A673 (cell line): Measurements from ENCODE around the gene ZFAND4.

Source experiments
- EZH2 ChIP-seq: fragments of 200-600 bp; sonication (generic); IDR thresholded peaks from 2 replicates; pipeline ENCODE4 v1.6.1; 2017; ENCODE audit warnings: borderline replicate concordance, low read depth, mild to moderate bottlenecking, mixed read lengths, antibody characterized with exemption, low read length; ENCODE audit not compliant: poor library complexity, severe bottlenecking
- TF ChIP-seq, protein P1 (sequence below): fragments of 300-800, 200-600 bp; sonication (generic); conservative IDR thresholded peaks from 2 replicates; pipeline ENCODE4 v1.5.1; 2017; ENCODE audit warnings: low read depth, mild to moderate bottlenecking, antibody characterized with exemption, low read length, moderate library complexity, mixed read lengths

DNA sequence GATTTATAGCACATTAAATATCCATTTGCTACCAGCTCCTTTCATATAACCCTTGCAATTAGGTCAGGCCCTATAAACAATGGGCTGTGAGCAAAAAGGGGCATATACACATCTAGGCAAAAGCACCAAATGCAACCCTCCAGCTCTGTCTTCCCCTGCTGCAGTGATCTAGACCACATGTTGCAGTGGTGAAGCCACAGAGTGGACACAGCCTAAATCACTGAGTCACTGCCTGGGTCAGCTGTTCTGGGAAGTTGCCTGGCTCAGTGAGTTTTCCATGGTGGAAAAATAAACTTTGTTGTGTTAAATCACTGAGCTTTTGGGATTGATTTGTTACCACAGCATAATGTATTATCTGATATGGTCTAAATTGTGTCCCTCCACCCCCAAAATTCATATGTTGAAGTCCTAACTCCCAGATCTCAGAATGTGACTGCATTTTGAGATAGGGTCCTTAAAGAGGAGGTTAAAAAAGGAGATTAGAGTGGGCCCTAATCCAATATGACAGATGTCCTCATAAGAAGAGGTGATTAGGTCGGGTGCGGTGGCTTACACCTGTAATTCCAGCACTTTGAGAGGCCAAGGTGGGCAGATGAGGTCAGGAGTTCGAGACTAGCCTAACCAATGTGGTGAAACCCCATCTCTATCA, 70.4 kb downstream of the ZFAND4 start:
- TF ChIP-seq, protein P1, sequence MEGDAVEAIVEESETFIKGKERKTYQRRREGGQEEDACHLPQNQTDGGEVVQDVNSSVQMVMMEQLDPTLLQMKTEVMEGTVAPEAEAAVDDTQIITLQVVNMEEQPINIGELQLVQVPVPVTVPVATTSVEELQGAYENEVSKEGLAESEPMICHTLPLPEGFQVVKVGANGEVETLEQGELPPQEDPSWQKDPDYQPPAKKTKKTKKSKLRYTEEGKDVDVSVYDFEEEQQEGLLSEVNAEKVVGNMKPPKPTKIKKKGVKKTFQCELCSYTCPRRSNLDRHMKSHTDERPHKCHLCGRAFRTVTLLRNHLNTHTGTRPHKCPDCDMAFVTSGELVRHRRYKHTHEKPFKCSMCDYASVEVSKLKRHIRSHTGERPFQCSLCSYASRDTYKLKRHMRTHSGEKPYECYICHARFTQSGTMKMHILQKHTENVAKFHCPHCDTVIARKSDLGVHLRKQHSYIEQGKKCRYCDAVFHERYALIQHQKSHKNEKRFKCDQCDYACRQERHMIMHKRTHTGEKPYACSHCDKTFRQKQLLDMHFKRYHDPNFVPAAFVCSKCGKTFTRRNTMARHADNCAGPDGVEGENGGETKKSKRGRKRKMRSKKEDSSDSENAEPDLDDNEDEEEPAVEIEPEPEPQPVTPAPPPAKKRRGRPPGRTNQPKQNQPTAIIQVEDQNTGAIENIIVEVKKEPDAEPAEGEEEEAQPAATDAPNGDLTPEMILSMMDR = no peak
- TF ChIP-seq EZH2 = no peak
